Measurements from ENCODE around the gene KRT33A.

The KRT33A gene

GRCh38 chr17:41301916-41302901 is 48.4 kb downstream of the KRT33A start, which contains the start of gene KRTAP29-1:
Gene KRTAP29-1, minus strand, starts transcription at chr17:41302851. Its CDS starts 0 bp downstream, at chr17:41302851.
- DNase-seq (ENCODE audit: low read depth): no peak

- no peak for DNase-seq (ENCODE audit: low read depth)
These were observed 49.3 kb downstream of the KRT33A start for GRCh38 chr17:41301204-41301790.

- DNase-seq (ENCODE audit: low read depth): no peak
These were observed 52.0 kb downstream of the KRT33A start for GRCh38 chr17:41298458-41299135.

- DNase-seq (ENCODE audit: low read depth): no peak
These were observed 53.8 kb downstream of the KRT33A start for GRCh38 chr17:41296846-41297245.

Data from ELR (cell line).